Gastroesophageal sphincter (tissue), 4 donors: ENCODE measurements around the gene MAN2A1. TPM values are rescaled to one million over a fixed set of nuclear protein-coding genes. Genes with fewer than 3 reads are reported as not detected.

Experiments used
- ATAC-seq: fragments of 150-250 bp; one replicate; pipeline ENCODE4 v1.9.1; 2016; ENCODE audit warnings: mild to moderate bottlenecking, moderate library complexity
- H3K27ac ChIP-seq, 4 donors: fragments of 200-600 bp; sonication (generic) in 3 of 4; 1 replicate in 3 of 4; 2 replicates in 1 of 4; pipeline ENCODE4 v1.5.1; 2016 to 2019
- H3K27me3 ChIP-seq: fragments of 200-600 bp; sonication (generic); one replicate; pipeline ENCODE4 v1.5.1; 2019
- H3K36me3 ChIP-seq, 2 donors: fragments of 200-600 bp; sonication (generic); one replicate each; pipeline ENCODE4 v1.5.1; 2019; ENCODE audit warnings: control low read depth in 1 of 2
- H3K4me1 ChIP-seq, 3 donors: fragments of 200-600 bp; sonication (generic); 1 replicate in 2 of 3; 2 replicates in 1 of 3; pipeline ENCODE4 v1.5.1; 2016 to 2019; ENCODE audit warnings: control low read depth in 2 of 3
- H3K4me3 ChIP-seq, 2 donors: fragments of 200-600 bp; sonication (generic); one replicate each; pipeline ENCODE4 v1.5.1; 2019; ENCODE audit warnings: mild to moderate bottlenecking in 1 of 2, moderate library complexity in 1 of 2
- H3K9me3 ChIP-seq, 3 donors: fragments of 200-600 bp; sonication (generic); one replicate each; pipeline ENCODE4 v1.5.1; 2017 to 2019; ENCODE audit warnings: control low read depth in 2 of 3
- CTCF ChIP-seq, 4 experiments: fragments of 200-600 bp in 2 of 4; fragments of 450-650 bp in 2 of 4; sonication (generic) in 1 of 4; IDR thresholded peaks; one replicate each; pipeline ENCODE4 v1.5.1; 2017 to 2019; ENCODE audit warnings: antibody characterized with exemption in 4 of 4, mild to moderate bottlenecking in 2 of 4, moderate library complexity in 2 of 4
- EP300 ChIP-seq: sonication (generic); formaldehyde crosslinking; IDR thresholded peaks from one replicate; pipeline ENCODE4 v1.6.1; 2017; ENCODE audit warnings: antibody characterized with exemption, mild to moderate bottlenecking
- POLR2A ChIP-seq, 2 donors: fragments of 450-650 bp; IDR thresholded peaks; one replicate each; pipeline ENCODE4 v1.6.1; 2017; ENCODE audit warnings: antibody characterized with exemption in 2 of 2, mild to moderate bottlenecking in 2 of 2, moderate library complexity in 1 of 2
- POLR2AphosphoS5 ChIP-seq: sonication (generic); formaldehyde crosslinking; IDR thresholded peaks from one replicate; pipeline ENCODE4 v1.6.1; 2017; ENCODE audit warnings: antibody characterized with exemption
- WGBS, 2 donors: methylation state at CpG; one replicate each; pipeline ENCODE4 v1.1.5; 2018; ENCODE audit warnings: low coverage in 1 of 2; 5-methylcytosine and 5-hydroxymethylcytosine counted together
- total RNA-seq, 4 donors: library from RNA; depleted of rRNA; stranded (reverse); fragments of >200 nt; gene quantifications; one replicate each; pipeline ENCODE4 v1.1.0, GENCODE V29; 2016

MAN2A1 gene
- total RNA-seq, 4 donors from 2014 or later, result 19.6 to 55.6 (median 34.1) TPM

GRCh38 chr5:109654455-109654854, 35.3 kb upstream of the MAN2A1 start:
- no peaks in the 10 kb centered on the region for H3K27me3 ChIP-seq
- H3K4me3 ChIP-seq, result no peak overlapping the region
- H3K9me3 ChIP-seq, result no peaks in the 10 kb centered on the region
- H3K27ac ChIP-seq, result no peak overlapping the region
- H3K4me1 ChIP-seq, result no peaks in the 10 kb centered on the region
- TF ChIP-seq EP300 (no peak), POLR2AphosphoS5 (no peak), POLR2A (IDR thresholded peaks at IDR 0.05) (no peak), CTCF (IDR thresholded peaks at IDR 0.05) (no peak)
- 70 to 76% methylated on average over 2 to 3 of the region's 6 CpGs for WGBS, 2 donors
- no peak for ATAC-seq
- no peaks in the 10 kb centered on the region for H3K36me3 ChIP-seq

- H3K4me1 ChIP-seq, result peaks cover 0 to 7% (median 0%) of the 10 kb centered on the region in 3 donors
- H3K27me3 ChIP-seq, result no peaks in the 10 kb centered on the region
- ATAC-seq, result no peak
- no peak for TF ChIP-seq POLR2A (IDR thresholded peaks at IDR 0.05)
- TF ChIP-seq POLR2AphosphoS5, result no peak
- no peak for TF ChIP-seq EP300
- no peak for TF ChIP-seq CTCF (IDR thresholded peaks at IDR 0.05)
- 68 to 98% methylated on average over 2 of the region's 2 CpGs for WGBS, 2 donors
- no peak overlapping the region for H3K27ac ChIP-seq
- H3K4me3 ChIP-seq, result no peak overlapping the region
- no peaks in the 10 kb centered on the region for H3K9me3 ChIP-seq
- H3K36me3 ChIP-seq, result no peaks in the 10 kb centered on the region
Measured at GRCh38 chr5:109655841-109656240, 33.9 kb upstream of the MAN2A1 start.

- no peaks in the 10 kb centered on the region for H3K9me3 ChIP-seq
- H3K36me3 ChIP-seq, result no peaks in the 10 kb centered on the region
- no peaks in the 10 kb centered on the region for H3K27me3 ChIP-seq
- peak; percentile 69 for ATAC-seq
- 76 to 82% methylated on average over 3 to 4 of the region's 4 CpGs for WGBS, 2 donors
- H3K4me3 ChIP-seq, result no peak overlapping the region
- TF ChIP-seq CTCF (IDR thresholded peaks at IDR 0.05) (no peak), POLR2AphosphoS5 (no peak)
- H3K27ac ChIP-seq, result no peak overlapping the region
- H3K4me1 ChIP-seq, result peaks cover 0 to 7% (median 0%) of the 10 kb centered on the region in 3 donors
Measured at GRCh38 chr5:109656829-109657228, 32.9 kb upstream of the MAN2A1 start.

GRCh38 chr5:109659901-109660300, 29.8 kb upstream of the MAN2A1 start:
- H3K27ac ChIP-seq, result no peak overlapping the region
- H3K27me3 ChIP-seq, result no peaks in the 10 kb centered on the region
- H3K4me1 ChIP-seq, result peaks cover 0 to 7% (median 0%) of the 10 kb centered on the region in 3 donors
- H3K9me3 ChIP-seq, result no peaks in the 10 kb centered on the region
- ATAC-seq, result no peak
- 100% methylated on average over 1 of the region's 1 CpG; no CpG with 5 or more reads in 1 of the 2 donors for WGBS, 2 donors
- TF ChIP-seq POLR2AphosphoS5, result no peak
- TF ChIP-seq CTCF (IDR thresholded peaks at IDR 0.05), result no peak
- no peak for TF ChIP-seq EP300
- no peak for TF ChIP-seq POLR2A (IDR thresholded peaks at IDR 0.05)
- H3K36me3 ChIP-seq, result no peaks in the 10 kb centered on the region
- H3K4me3 ChIP-seq, result no peak overlapping the region

- Histone ChIP-seq H3K36me3 (no peaks in the 10 kb centered on the region), H3K27ac (no peak overlapping the region), H3K4me1 (peaks cover 0 to 7% (median 0%) of the 10 kb centered on the region in 3 donors), H3K9me3 (no peaks in the 10 kb centered on the region), H3K27me3 (no peaks in the 10 kb centered on the region), H3K4me3 (no peak overlapping the region)
- no peak for ATAC-seq
- 40 to 55% methylated on average over 5 of the region's 5 CpGs for WGBS, 2 donors
- no peak for TF ChIP-seq POLR2A (IDR thresholded peaks at IDR 0.05)
Measured at GRCh38 chr5:109660301-109660700, 29.4 kb upstream of the MAN2A1 start.
